Right atrium auricular region (tissue), 2 donors: Measurements from ENCODE around the gene NPL. TPM values are rescaled to one million over a fixed set of nuclear protein-coding genes. Genes with fewer than 3 reads are reported as not detected.

Source experiments
- DNase-seq: peaks from one replicate; pipeline ENCODE4 v3.0.0-alpha.2; 2019; ENCODE audit warnings: low spot score
- H3K27ac ChIP-seq, 2 donors: fragments of 200-600 bp; sonication (generic); 1 replicate in 1 of 2; 2 replicates in 1 of 2; pipeline ENCODE4 v1.5.1; 2016 to 2019
- H3K27me3 ChIP-seq, 2 donors: fragments of 200-600 bp; sonication (generic); one replicate each; pipeline versions ENCODE4 v1.5.1 to v1.6.0; 2017 to 2019
- H3K36me3 ChIP-seq: fragments of 200-600 bp; sonication (generic); one replicate; pipeline ENCODE4 v1.5.1; 2016
- H3K4me1 ChIP-seq, 2 donors: fragments of 200-600 bp; sonication (generic); one replicate each; pipeline versions ENCODE4 v1.5.1 to v1.6.0; 2017 to 2019
- H3K4me3 ChIP-seq, 2 donors: fragments of 200-600 bp; sonication (generic); 1 replicate in 1 of 2; 2 replicates in 1 of 2; pipeline ENCODE4 v1.5.1; 2017 to 2019; ENCODE audit warnings: mild to moderate bottlenecking in 1 of 2, moderate library complexity in 1 of 2
- H3K9me3 ChIP-seq, 2 donors: fragments of 200-600 bp; sonication (generic); one replicate each; pipeline ENCODE4 v1.5.1; 2019
- CTCF ChIP-seq, 2 donors: fragments of 200-600 bp; sonication (generic); IDR thresholded peaks; one replicate each; pipeline ENCODE4 v1.5.1; 2019; ENCODE audit warnings: antibody characterized with exemption in 2 of 2
- total RNA-seq, 2 donors: library from RNA; depleted of rRNA; stranded (reverse); fragments of >200 nt; gene quantifications; one replicate each; pipeline ENCODE4 v1.1.0, GENCODE V29; 2016

NPL gene
- total RNA-seq, 2 donors from 2014 or later, result 3.4 to 4.8 TPM

- Histone ChIP-seq H3K27ac (no peak overlapping the region), H3K9me3 (no peaks in the 10 kb centered on the region), H3K27me3 (no peaks in the 10 kb centered on the region), H3K4me1 (no peaks in the 10 kb centered on the region), H3K4me3 (no peak overlapping the region), H3K36me3 (peaks cover 80% of the 10 kb centered on the region)
- DNase-seq, result no peak
- TF ChIP-seq CTCF (IDR thresholded peaks at IDR 0.05), result no peak
Measured at GRCh38 chr1:182850319-182850718, 60.7 kb downstream of the NPL start.

- H3K27me3 ChIP-seq, result no peaks in the 10 kb centered on the region
- H3K36me3 ChIP-seq, result peaks cover 91% of the 10 kb centered on the region
- no peak for DNase-seq
- peaks cover 0 to 6% of the 10 kb centered on the region in 2 donors for H3K4me1 ChIP-seq
- TF ChIP-seq CTCF (IDR thresholded peaks at IDR 0.05), result no peak
- no peak overlapping the region for H3K27ac ChIP-seq
- no peak overlapping the region for H3K4me3 ChIP-seq
- H3K9me3 ChIP-seq, result no peaks in the 10 kb centered on the region
Measured at GRCh38 chr1:182851825-182852224, 62.3 kb downstream of the NPL start.

GRCh38 chr1:182855911-182856310 lies 66.3 kb downstream of the NPL start:
- Histone ChIP-seq H3K27me3 (no peaks in the 10 kb centered on the region), H3K27ac (no peak overlapping the region), H3K36me3 (peaks cover 98% of the 10 kb centered on the region), H3K4me1 (peaks cover 0 to 6% of the 10 kb centered on the region in 2 donors), H3K9me3 (no peaks in the 10 kb centered on the region), H3K4me3 (no peak overlapping the region)
- TF ChIP-seq CTCF (IDR thresholded peaks at IDR 0.05), result no peak
- DNase-seq, result no peak

GRCh38 chr1:182857212-182857611 lies 67.6 kb downstream of the NPL start:
- Histone ChIP-seq H3K36me3 (peaks cover 100% of the 10 kb centered on the region), H3K9me3 (no peaks in the 10 kb centered on the region), H3K27ac (no peak overlapping the region), H3K4me1 (peaks cover 0 to 6% of the 10 kb centered on the region in 2 donors), H3K4me3 (no peak overlapping the region), H3K27me3 (no peaks in the 10 kb centered on the region)
- DNase-seq, result no peak
- TF ChIP-seq CTCF (IDR thresholded peaks at IDR 0.05), result no peak

GRCh38 chr1:182860658-182861057 lies 71.1 kb downstream of the NPL start:
- Histone ChIP-seq H3K27me3 (no peaks in the 10 kb centered on the region), H3K36me3 (peaks cover 99% of the 10 kb centered on the region), H3K4me3 (no peak overlapping the region), H3K4me1 (peaks cover 0 to 4% of the 10 kb centered on the region in 2 donors), H3K27ac (no peak overlapping the region), H3K9me3 (no peaks in the 10 kb centered on the region)
- no peak for TF ChIP-seq CTCF (IDR thresholded peaks at IDR 0.05)
- no peak for DNase-seq

GRCh38 chr1:182861994-182862393 lies 72.4 kb downstream of the NPL start:
- H3K4me3 ChIP-seq, result no peak overlapping the region
- no peaks in the 10 kb centered on the region for H3K4me1 ChIP-seq
- no peak for DNase-seq
- no peaks in the 10 kb centered on the region for H3K27me3 ChIP-seq
- H3K9me3 ChIP-seq, result no peaks in the 10 kb centered on the region
- H3K27ac ChIP-seq, result no peak overlapping the region
- H3K36me3 ChIP-seq, result peaks cover 99% of the 10 kb centered on the region
- TF ChIP-seq CTCF (IDR thresholded peaks at IDR 0.05), result no peak
